ENCODE measurements around the gene MAP1S.

GRCh38 chr19:17743874-17744580 lies 24.7 kb downstream of the MAP1S start:
- TF ChIP-seq CTCF (IDR thresholded peaks at IDR 0.05; ENCODE audit: insufficient read depth, low read length) (no peak), REST (IDR thresholded peaks at IDR 0.05; ENCODE audit: insufficient replicate concordance, low read depth) (no peak), SPI1 (IDR thresholded peaks at IDR 0.05; ENCODE audit: borderline replicate concordance, low read depth) (no peak)

Data from HL-60 (cell line).